ENCODE measurements around the gene MEGF9.

- TF ChIP-seq CTCF (IDR thresholded peaks at IDR 0.05; ENCODE audit: insufficient read depth, low read length) = no peak
- no peak for TF ChIP-seq REST (IDR thresholded peaks at IDR 0.05; ENCODE audit: insufficient replicate concordance, low read depth)
- no peak for TF ChIP-seq POLR2AphosphoS5 (IDR thresholded peaks at IDR 0.05; ENCODE audit: low read depth)
- TF ChIP-seq GABPA (IDR thresholded peaks at IDR 0.05; ENCODE audit: low read depth) = no peak
Observed at GRCh38 chr9:120696551-120697230, 17.6 kb downstream of the MEGF9 start.

Data from HL-60 (cell line).